DOHH2 (cell line): Measurements from ENCODE around the gene PLEKHG4B.

ENCODE experiments used
- EZH2phosphoT487 ChIP-seq: fragments of 200-600 bp; sonication (generic); IDR thresholded peaks from 2 replicates; pipeline ENCODE4 v1.6.1; 2017; ENCODE audit warnings: borderline replicate concordance, mild to moderate bottlenecking, antibody characterized with exemption, low read length, moderate library complexity, mixed read lengths
- TF ChIP-seq, protein P1 (sequence below): fragments of 200-600 bp; sonication (generic); IDR thresholded peaks from one replicate; pipeline ENCODE4 v1.5.1; 2014; ENCODE audit warnings: antibody characterized with exemption, mild to moderate bottlenecking, low read depth, low read length; ENCODE audit not compliant: poor library complexity, severe bottlenecking

DNA sequence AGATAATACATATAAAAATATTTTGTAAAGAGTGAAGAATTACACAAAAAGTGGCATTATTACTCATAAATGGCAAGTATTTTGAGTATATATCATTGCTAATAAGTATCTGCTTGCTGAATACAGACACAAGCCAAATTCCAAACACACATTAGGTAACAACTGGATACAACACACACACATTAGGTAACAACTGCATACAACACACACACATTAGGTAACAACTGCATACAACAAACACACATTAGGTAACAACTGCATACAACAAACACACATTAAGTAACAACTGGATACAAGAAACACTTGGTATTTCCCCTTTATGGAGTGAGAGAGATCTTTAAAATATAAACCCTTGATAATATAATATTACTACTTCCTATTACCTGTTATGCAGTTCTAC lies 112.5 kb downstream of the PLEKHG4B start:
- TF ChIP-seq, protein P1, sequence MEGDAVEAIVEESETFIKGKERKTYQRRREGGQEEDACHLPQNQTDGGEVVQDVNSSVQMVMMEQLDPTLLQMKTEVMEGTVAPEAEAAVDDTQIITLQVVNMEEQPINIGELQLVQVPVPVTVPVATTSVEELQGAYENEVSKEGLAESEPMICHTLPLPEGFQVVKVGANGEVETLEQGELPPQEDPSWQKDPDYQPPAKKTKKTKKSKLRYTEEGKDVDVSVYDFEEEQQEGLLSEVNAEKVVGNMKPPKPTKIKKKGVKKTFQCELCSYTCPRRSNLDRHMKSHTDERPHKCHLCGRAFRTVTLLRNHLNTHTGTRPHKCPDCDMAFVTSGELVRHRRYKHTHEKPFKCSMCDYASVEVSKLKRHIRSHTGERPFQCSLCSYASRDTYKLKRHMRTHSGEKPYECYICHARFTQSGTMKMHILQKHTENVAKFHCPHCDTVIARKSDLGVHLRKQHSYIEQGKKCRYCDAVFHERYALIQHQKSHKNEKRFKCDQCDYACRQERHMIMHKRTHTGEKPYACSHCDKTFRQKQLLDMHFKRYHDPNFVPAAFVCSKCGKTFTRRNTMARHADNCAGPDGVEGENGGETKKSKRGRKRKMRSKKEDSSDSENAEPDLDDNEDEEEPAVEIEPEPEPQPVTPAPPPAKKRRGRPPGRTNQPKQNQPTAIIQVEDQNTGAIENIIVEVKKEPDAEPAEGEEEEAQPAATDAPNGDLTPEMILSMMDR = no peak
- no peak for TF ChIP-seq EZH2phosphoT487
